NCI-H2081 treated with DMSO at 0.1 percent for 48 hours (cell line): ENCODE data around the gene RIPK1.
"Not testable (repeated sequence)": the region's sequence is repeated elsewhere in the genome, so short reads cannot be mapped to it uniquely, and the experiment has no call there.

Source experiments
- DNase-seq: peaks from one replicate; lab custom pipeline; 2025; lab: John Stamatoyannopoulos, UW

RIPK1 gene

GRCh38 chr6:3136292-3137011 lies 68.2 kb downstream of the RIPK1 start:
- no peak for DNase-seq

GRCh38 chr6:3137057-3137777 lies 68.9 kb downstream of the RIPK1 start:
- no peak for DNase-seq

- not testable (repeated sequence) for DNase-seq
These were observed 69.6 kb downstream of the RIPK1 start for GRCh38 chr6:3137873-3138272.

GRCh38 chr6:3138341-3138740 lies 70.0 kb downstream of the RIPK1 start:
- DNase-seq: no peak

- DNase-seq: peak; percentile 73
These were observed 71.0 kb downstream of the RIPK1 start for GRCh38 chr6:3139090-3139903.

- DNase-seq: no peak
These were observed 71.9 kb downstream of the RIPK1 start for GRCh38 chr6:3140201-3140600.

DNA sequence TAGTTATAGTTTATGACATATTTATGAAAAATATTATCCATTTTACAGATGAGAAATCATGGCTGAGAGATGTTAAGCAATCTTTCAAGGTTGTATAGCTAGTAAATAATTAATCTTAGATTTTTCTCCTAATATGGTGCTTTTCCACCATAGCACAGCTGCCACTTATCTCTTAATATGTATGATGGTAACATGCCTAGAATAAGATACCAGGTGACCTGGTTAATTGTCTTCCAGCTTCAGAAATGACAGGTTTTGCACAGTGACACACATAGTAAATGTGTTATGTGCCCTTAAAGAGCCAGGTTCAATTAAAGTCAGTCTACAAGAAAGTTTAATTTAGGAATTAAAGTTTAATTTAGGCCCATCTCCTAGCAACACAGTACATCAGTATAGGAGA lies 74.2 kb downstream of the RIPK1 start:
- DNase-seq: no peak

DNA sequence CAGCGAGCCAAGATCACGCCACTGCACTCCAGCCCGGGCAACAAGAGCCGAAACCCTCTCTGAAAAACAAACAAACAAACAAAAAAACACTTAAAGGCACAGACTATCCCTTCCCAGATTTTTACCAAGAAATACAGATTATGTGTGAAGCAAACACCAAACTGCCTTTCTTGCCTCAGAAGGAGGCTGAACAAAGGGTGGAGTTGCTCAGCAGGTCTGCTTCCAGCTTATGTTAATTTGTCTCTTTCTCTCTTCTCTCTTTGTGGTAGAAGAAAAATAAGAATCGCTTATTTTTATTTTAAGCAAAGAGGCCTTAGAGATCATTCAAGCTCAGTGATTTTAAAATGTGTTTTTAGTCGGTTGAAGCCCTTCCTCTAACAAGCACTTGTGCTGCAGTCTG lies 74.9 kb downstream of the RIPK1 start:
- DNase-seq: no peak

GRCh38 chr6:3144571-3144970 lies 76.3 kb downstream of the RIPK1 start:
- DNase-seq: no peak

DNA sequence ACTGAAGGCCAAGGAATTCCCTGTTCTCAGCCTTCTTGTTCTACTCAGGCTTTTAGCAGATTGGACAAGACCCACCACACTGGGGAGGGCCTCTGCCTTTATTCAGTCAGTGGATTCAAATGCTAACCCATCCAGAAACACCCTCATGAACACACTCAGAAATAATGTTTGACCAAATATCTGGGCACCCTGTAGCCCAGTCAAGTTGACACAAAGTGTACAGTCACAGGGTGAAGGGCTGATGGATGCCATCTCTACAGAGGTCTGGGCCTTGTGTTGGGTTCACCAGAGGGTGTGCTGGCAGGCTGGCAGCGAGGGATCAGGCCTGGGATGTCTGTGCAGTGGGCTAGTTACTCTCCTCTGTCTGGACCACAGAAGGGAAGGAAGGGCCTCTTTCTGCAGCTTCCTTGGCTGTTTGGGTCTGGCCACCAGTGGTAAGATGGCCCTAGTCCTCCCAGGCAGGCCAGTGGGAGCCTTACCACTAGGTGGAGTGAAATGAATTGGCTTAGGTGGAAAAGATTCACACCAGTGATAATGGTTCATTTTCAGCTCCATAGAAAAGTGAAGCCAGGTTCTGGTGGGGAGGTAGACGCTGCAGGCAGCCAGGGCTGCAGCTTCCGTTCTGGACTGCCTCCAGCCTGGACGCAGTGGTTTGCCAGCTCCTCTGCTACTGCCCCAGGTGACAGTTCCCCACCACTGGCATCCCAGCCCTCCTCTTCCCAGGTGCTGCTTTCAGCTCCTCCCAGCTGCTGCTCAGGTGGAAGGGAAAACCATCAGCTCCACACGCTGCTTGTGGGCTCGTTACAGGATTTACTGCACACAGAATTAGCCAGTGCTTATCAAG lies 79.8 kb downstream of the RIPK1 start:
- peak; percentile 47 for DNase-seq

DNA sequence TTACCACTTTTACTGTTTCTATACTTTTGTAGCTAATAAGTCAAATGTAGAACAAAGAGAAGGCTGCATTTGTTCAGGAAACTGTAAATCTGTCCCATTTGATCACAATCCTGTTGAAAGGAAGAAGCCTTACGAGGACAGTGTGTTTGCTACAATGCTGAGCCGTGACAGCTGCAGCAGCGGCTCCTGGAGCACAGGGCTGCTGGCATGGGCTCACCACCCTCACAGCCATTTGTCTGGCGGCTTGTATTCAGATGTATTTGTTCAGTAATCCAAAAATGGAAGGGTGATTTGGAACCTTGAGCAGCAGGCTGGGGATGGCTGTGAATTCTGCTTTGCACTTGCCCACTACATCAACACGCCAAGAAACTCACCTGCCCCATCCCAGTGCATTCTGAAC lies 83.4 kb downstream of the RIPK1 start:
- no peak for DNase-seq

- DNase-seq: no peak
These were observed 84.4 kb downstream of the RIPK1 start for GRCh38 chr6:3152689-3153088.

DNA sequence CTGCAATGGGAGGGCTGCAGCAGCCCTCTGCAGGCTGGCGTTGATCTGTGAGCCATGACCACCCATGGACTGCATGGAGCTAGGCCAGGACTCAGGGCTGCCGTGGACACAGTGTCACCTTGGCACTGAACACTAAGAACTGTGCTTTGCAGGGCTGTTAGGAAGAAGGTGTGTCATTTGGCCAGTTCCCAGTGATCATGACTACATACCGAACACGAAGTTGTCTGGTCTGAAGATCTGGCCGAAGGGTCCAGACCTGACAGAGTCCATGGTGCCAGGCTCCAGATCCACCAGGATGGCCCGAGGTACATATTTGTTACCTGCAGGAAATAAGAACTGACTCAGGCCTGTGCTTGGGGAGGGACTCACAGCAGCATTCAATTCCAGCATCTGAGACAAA lies 87.1 kb downstream of the RIPK1 start:
- not testable (repeated sequence) for DNase-seq

DNA sequence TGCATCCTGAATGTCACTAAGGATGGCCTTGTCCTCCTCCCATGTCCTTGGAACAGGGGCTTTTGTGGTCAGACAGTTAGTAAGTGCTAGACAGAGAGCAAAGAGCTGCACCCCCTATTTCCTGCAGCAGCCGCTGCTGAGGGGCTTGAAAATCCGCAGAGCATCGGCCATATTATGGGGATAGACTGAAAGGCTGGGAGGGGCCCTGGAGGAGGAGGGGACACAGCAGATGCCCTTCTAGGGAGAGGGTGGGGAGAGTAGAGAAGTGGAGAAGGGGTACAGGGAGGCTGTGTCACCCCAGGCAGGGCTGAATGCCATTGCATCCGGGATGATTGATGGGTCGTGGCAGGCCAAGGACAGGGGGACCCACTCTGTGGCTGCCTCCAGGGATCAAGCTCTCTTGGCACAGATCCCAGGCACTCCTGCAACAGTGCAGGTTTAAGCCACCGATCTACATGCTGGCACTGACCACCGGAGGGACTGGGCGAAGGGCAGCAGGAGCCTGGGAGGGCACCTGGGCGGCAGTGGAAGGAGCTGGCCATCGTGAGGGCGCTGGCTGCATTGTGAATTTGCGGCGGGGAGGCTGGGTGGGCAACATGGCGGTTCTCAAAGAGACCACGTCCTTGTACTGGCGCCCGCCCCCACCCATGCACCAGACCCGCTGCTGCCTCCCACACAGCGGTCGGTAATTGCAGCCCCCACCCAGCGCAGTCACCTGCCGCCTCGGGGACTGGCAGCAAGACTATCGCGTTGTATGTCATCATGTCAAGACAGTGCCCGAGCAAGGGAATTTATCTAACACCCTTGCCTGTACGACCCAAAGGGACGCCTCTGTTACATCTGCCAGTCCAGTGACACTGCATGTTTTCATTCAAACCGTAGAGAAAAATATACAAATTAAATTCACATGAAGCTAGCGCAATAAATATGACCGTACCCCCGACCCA lies 88.2 kb downstream of the RIPK1 start:
- DNase-seq: not testable (repeated sequence)

GRCh38 chr6:3157131-3157933 lies 89.0 kb downstream of the RIPK1 start, which contains the start of gene TUBB2A:
TSS of gene TUBB2A (minus strand) at chr6:3157544. CDS start at chr6:3157463, 81 bp downstream.
- DNase-seq: no peak

- DNase-seq: peak; percentile 35
These were observed 91.8 kb downstream of the RIPK1 start for GRCh38 chr6:3159805-3160781.

DNA sequence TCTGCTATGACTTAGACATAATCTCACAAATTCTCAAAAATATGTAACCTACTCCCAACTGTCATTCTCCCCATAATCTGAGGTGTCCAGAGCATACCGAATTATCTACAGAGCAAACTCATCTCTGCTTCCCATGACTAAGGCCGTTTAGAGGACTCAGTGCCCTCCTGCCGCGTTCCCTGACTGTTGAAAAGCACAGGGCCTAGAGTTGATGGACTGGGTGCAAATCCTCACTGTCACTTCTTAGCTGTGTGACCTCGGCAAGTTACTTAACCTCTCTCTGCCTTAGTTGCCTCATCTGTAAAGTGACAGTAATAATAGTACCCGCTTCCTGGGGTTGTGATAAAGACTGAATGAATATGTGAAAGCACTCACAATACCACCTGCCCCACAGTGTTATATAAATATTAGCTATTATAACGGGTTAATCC lies 93.8 kb downstream of the RIPK1 start:
- DNase-seq: no peak

DNA sequence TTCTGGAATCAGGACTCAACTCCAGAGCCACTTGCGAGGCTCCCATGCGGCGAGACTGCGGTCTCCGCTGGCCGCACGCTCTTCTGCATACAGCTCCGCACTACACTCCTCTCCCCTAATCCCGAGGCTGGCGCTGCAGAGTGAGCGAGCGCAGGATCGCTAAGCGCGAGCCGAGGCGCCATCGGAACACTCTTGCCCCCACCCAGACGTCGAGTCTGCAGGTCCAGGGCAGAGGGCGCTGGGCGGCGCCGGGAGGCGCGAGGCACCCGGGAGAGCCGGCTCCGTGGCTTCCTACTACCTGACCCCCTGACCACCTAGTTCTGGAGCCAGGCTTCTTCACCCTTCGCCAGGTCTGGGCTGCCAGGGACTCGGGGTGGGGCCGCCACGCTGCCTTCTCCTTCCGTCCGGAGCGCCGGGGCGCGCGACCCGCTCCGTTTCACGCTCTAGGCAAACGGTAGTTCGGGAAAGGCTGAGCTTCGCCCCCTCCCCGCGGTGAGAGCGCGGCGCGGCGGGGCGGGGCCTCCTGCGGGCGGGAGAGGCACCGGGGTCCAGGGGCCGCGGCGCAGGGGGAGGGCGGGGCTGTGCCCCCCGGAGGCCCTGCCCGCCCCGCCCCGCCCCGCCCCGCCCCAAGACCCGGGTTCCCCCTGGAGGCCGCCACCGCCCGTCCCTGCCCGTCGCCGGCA lies 94.4 kb downstream of the RIPK1 start:
- no peak for DNase-seq
